ENCODE data around the gene TIPARP. TPM values are rescaled to one million over a fixed set of nuclear protein-coding genes. Genes with fewer than 3 reads are reported as not detected.

Gene TIPARP
- total and polyA plus RNA-seq, 2 donors (not counting 1 experiment from before 2014, with no cell fraction given) = 11.2 to 42.5 TPM

GRCh38 chr3:156705761-156706616 lies 31.6 kb downstream of the TIPARP start:
- intact Hi-C loops (cut with micrococcal nuclease) = no loop called here
- Histone ChIP-seq H2AFZ (ENCODE audit: insufficient read depth, low read depth, low read length, poor library complexity, severe bottlenecking) (no peak overlapping the region), H3K36me3 (replicated peaks in 1 of 2; ENCODE audit: control extremely low read depth in 1 of 2, control insufficient read depth in 1 of 2, extremely low read depth in 1 of 2, insufficient read depth in 2 of 2, low read length in 1 of 2) (peaks cover 12 to 27% of the 10 kb centered on the region in 2 experiments), H3K4me2 (replicated peaks; ENCODE audit: low read depth, low read length, poor library complexity, severe bottlenecking) (peak overlapping the region; percentile 39), H3K4me1 (ENCODE audit: control insufficient read depth in 2 of 2, insufficient read depth in 2 of 2, low read length in 2 of 2) (peaks cover 13 to 19% of the 10 kb centered on the region in 2 donors), H3K9ac (ENCODE audit: low read length) (no peak overlapping the region), H4K20me1 (ENCODE audit: control insufficient read depth, insufficient read depth, low read length, poor library complexity, severe bottlenecking) (peaks cover 4% of the 10 kb centered on the region), H3K27me3 (replicated peaks in 1 of 4; ENCODE audit: control extremely low read depth in 1 of 4, control insufficient read depth in 3 of 4, insufficient read depth in 4 of 4, low read length in 3 of 4) (no peaks in the 10 kb centered on the region), H3K4me3 (ENCODE audit: control extremely low read depth in 1 of 5, extremely low read depth in 1 of 5, insufficient read depth in 1 of 5, low read depth in 2 of 5, low read length in 4 of 5) (peak overlapping the region in 1 of 5 experiments; percentile 7), H3K79me2 (ENCODE audit: control insufficient read depth, insufficient read depth, low read length) (no peaks in the 10 kb centered on the region), H3K27ac (ENCODE audit: low read length in 2 of 2) (peak overlapping the region in 1 of 2 donors; percentile 21), H3K9me3 (ENCODE audit: control extremely low read depth in 1 of 3, control insufficient read depth in 2 of 3, insufficient read depth in 1 of 3, low read length in 2 of 3) (peaks cover 0 to 2% (median 0%) of the 10 kb centered on the region in 3 donors)
- no peak for TF ChIP-seq EZH2 (IDR thresholded peaks at IDR 0.05; ENCODE audit: borderline replicate concordance, insufficient read depth, low read depth, low read length, poor library complexity, severe bottlenecking)
- no peak for TF ChIP-seq CTCF (IDR thresholded peaks at IDR 0.05)
- CTCF ChIA-PET = interaction anchor here (0.8 to 1.7 kb wide), 5 partner anchors 30 to 431 kb away, joined by 3 to 5 read pairs (median 3); partner anchors contain the start of gene SSR3
- peak; percentile 65 for DNase-seq
- Mint-ChIP-seq H3K27ac (peak overlapping the region; percentile 5), H3K4me3 (peak overlapping the region; percentile 54), H3K27me3 (no peaks in the 10 kb centered on the region), H3K9me3 (ENCODE audit: insufficient read depth) (no peaks in the 10 kb centered on the region), H3K4me1 (peaks cover 20% of the 10 kb centered on the region)
- WGBS (ENCODE audit: insufficient coverage) = no CpG with 5 or more reads among the region's 3 CpGs
- POLR2A ChIA-PET = interaction anchor here (1.2 kb wide), 1 partner anchor 29 kb away, joined by 3 read pairs; no protein-coding TSS in a partner anchor
- ATAC-seq (ENCODE audit: low read depth) = peak; percentile 70

- whole genome bisulfite sequencing (ENCODE audit: insufficient coverage) = 100% methylated on average over 7 of the region's 7 CpGs
- peaks cover 0 to 2% (median 0%) of the 10 kb centered on the region in 3 donors for H3K9me3 ChIP-seq (ENCODE audit: control extremely low read depth in 1 of 3, control insufficient read depth in 2 of 3, insufficient read depth in 1 of 3, low read length in 2 of 3)
- no peaks in the 10 kb centered on the region for H4K20me1 ChIP-seq (ENCODE audit: control insufficient read depth, insufficient read depth, low read length, poor library complexity, severe bottlenecking)
- Mint-ChIP-seq H3K27me3 (no peaks in the 10 kb centered on the region), H3K9me3 (ENCODE audit: insufficient read depth) (no peaks in the 10 kb centered on the region), H3K4me1 (peaks cover 20% of the 10 kb centered on the region), H3K4me3 (no peak overlapping the region), H3K27ac (no peak overlapping the region)
- no peak overlapping the region for H3K4me3 ChIP-seq (ENCODE audit: control extremely low read depth in 1 of 5, extremely low read depth in 1 of 5, insufficient read depth in 1 of 5, low read depth in 2 of 5, low read length in 4 of 5)
- no peaks in the 10 kb centered on the region for H3K27me3 ChIP-seq (replicated peaks in 1 of 4; ENCODE audit: control extremely low read depth in 1 of 4, control insufficient read depth in 3 of 4, insufficient read depth in 4 of 4, low read length in 3 of 4)
- DNase-seq = no peak
- intact Hi-C loops (cut with micrococcal nuclease) = no loop called here
- ChIA-PET CTCF (interaction anchor here (1.4 kb wide), 1 partner anchor 152 kb away, joined by 3 read pairs; the partner anchor contains the start of gene SSR3), POLR2A (no interaction called here)
- no peak overlapping the region for H3K27ac ChIP-seq (ENCODE audit: low read length in 2 of 2)
- peaks cover 12 to 24% of the 10 kb centered on the region in 2 experiments for H3K36me3 ChIP-seq (replicated peaks in 1 of 2; ENCODE audit: control extremely low read depth in 1 of 2, control insufficient read depth in 1 of 2, extremely low read depth in 1 of 2, insufficient read depth in 2 of 2, low read length in 1 of 2)
- H3K4me1 ChIP-seq (ENCODE audit: control insufficient read depth in 2 of 2, insufficient read depth in 2 of 2, low read length in 2 of 2) = peaks cover 13 to 16% of the 10 kb centered on the region in 2 donors
- no peak overlapping the region for H3K4me2 ChIP-seq (replicated peaks; ENCODE audit: low read depth, low read length, poor library complexity, severe bottlenecking)
- H3K79me2 ChIP-seq (ENCODE audit: control insufficient read depth, insufficient read depth, low read length) = no peaks in the 10 kb centered on the region
- TF ChIP-seq CTCF (IDR thresholded peaks at IDR 0.05) (no peak), EZH2 (IDR thresholded peaks at IDR 0.05; ENCODE audit: borderline replicate concordance, insufficient read depth, low read depth, low read length, poor library complexity, severe bottlenecking) (no peak)
- H3K9ac ChIP-seq (ENCODE audit: low read length) = no peak overlapping the region
- no peak for ATAC-seq (ENCODE audit: low read depth)
- H2AFZ ChIP-seq (ENCODE audit: insufficient read depth, low read depth, low read length, poor library complexity, severe bottlenecking) = no peak overlapping the region
Observed at GRCh38 chr3:156707588-156707987, 33.2 kb downstream of the TIPARP start.
